ENCODE data around the gene CDH4.

DNA sequence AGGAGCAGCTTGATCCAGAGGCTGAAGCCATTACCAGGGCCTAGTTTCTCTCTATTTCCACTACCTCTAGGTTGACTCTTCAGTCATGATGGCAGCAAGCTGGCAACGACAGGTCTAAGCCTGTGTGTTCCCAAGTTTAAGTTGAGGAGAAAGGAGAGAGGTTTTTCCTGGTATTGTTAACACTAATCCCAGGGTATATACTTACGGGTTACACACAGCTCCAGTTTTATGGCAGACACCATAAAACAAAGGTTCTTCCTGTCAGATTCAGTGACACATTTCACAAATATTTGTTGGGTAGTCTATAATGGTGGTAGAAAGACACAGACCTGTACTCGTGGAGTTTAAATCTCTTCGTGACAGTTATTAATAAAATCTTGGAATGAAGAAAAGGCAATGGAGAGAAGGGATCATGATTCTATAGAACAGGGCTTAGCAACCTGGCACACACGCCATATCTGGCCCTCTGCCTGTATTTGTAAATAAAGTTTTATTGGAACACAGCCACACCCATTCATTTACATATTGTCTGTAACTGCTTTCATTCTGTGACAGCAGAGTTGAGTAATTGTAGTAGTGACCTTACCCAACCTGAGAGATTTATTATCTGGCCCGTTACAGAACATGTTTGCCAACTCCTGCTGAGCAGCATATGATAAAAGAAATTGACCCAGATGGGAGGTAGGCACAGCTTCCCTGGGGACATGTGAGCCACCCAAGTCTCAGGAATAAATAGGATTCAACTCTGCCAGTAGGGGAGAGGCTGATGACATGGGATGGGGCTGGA is 323.3 kb downstream of the CDH4 start:
- TF ChIP-seq POLR2A (IDR thresholded peaks at IDR 0.05) (no peak), EP300 (IDR thresholded peaks at IDR 0.05) (no peak), POLR2AphosphoS5 (IDR thresholded peaks at IDR 0.05) (no peak)
- TF ChIP-seq, protein P1, sequence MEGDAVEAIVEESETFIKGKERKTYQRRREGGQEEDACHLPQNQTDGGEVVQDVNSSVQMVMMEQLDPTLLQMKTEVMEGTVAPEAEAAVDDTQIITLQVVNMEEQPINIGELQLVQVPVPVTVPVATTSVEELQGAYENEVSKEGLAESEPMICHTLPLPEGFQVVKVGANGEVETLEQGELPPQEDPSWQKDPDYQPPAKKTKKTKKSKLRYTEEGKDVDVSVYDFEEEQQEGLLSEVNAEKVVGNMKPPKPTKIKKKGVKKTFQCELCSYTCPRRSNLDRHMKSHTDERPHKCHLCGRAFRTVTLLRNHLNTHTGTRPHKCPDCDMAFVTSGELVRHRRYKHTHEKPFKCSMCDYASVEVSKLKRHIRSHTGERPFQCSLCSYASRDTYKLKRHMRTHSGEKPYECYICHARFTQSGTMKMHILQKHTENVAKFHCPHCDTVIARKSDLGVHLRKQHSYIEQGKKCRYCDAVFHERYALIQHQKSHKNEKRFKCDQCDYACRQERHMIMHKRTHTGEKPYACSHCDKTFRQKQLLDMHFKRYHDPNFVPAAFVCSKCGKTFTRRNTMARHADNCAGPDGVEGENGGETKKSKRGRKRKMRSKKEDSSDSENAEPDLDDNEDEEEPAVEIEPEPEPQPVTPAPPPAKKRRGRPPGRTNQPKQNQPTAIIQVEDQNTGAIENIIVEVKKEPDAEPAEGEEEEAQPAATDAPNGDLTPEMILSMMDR (IDR thresholded peaks at IDR 0.05): no peak

Measured in upper lobe of left lung (tissue), 4 donors.